ENCODE data around the gene KLHL42. TPM values are rescaled to one million over a fixed set of nuclear protein-coding genes. Genes with fewer than 3 reads are reported as not detected.
A peak's percentile ranks its signal among the peaks of the same experiment; 100 is the strongest.

Gene KLHL42
- total and polyA plus RNA-seq, 9 of the 15 experiments (the other 6 are each of a cell fraction or from before 2014, with no cell fraction given) = 1.5 to 11.8 (median 9.6) TPM

DNA sequence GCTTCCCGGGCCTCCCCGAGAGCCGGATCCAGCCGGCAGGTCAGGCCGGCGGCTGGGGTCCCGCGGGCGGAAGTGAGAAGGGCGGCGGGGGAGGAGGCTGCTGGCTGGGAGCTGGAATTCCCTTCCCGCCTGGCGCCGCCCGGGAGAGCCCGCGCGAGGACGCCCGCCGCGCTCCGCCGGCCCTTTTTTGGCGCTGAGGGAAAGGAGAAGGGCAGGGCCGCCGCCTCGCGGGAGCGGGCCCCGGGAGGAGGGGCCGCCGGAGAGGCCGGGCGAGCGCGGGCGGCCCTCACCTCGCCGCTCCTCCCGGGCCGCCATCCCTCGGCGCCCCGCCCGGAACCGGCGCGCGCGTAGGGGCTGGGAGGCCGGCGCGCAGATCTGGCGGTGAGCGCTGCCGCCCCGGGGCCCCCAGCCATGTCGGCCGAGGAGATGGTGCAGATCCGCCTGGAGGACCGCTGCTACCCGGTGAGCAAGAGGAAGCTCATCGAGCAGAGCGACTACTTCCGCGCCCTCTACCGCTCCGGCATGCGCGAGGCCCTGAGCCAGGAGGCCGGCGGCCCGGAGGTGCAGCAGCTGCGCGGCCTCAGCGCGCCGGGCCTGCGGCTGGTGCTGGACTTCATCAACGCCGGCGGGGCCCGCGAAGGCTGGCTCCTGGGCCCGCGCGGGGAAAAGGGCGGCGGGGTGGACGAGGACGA, at the start of gene KLHL42, which contains the start of gene MANSC4 (continued):
- TF ChIP-seq RBM25 (IDR thresholded peaks at IDR 0.05; ENCODE audit: low read depth, low read length, severe bottlenecking) = no peak
- TF ChIP-seq MBD2 (IDR thresholded peaks at IDR 0.05; ENCODE audit: borderline replicate concordance, low read depth) = no peak
- TF ChIP-seq SLC30A9 (CRISPR knock-in tag; IDR thresholded peaks at IDR 0.05) = no peak
- no peak for TF ChIP-seq XRCC3 (IDR thresholded peaks at IDR 0.05)
- TF ChIP-seq, protein P1, sequence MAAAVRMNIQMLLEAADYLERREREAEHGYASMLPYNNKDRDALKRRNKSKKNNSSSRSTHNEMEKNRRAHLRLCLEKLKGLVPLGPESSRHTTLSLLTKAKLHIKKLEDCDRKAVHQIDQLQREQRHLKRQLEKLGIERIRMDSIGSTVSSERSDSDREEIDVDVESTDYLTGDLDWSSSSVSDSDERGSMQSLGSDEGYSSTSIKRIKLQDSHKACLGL (CRISPR knock-in tag; IDR thresholded peaks at IDR 0.05; ENCODE audit: borderline replicate concordance, poor library complexity, severe bottlenecking) = no peak
- 0 out of 2 replicates have a peak, but pooled peaks have one; percentile 17 for TF ChIP-seq TGIF2 (CRISPR knock-in tag; IDR thresholded peaks at IDR 0.05)
- 0 out of 2 replicates have a peak, but pooled peaks have one; percentile 10 for TF ChIP-seq TCF3 (CRISPR knock-in tag; IDR thresholded peaks at IDR 0.05)
- peak; percentile 77 for TF ChIP-seq GABPB1 (CRISPR knock-in tag; IDR thresholded peaks at IDR 0.05)
- TF ChIP-seq, protein P2, sequence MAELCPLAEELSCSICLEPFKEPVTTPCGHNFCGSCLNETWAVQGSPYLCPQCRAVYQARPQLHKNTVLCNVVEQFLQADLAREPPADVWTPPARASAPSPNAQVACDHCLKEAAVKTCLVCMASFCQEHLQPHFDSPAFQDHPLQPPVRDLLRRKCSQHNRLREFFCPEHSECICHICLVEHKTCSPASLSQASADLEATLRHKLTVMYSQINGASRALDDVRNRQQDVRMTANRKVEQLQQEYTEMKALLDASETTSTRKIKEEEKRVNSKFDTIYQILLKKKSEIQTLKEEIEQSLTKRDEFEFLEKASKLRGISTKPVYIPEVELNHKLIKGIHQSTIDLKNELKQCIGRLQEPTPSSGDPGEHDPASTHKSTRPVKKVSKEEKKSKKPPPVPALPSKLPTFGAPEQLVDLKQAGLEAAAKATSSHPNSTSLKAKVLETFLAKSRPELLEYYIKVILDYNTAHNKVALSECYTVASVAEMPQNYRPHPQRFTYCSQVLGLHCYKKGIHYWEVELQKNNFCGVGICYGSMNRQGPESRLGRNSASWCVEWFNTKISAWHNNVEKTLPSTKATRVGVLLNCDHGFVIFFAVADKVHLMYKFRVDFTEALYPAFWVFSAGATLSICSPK (IDR thresholded peaks at IDR 0.05; ENCODE audit: borderline replicate concordance) = no peak
- no peak for TF ChIP-seq ZNF644 (tag; IDR thresholded peaks at IDR 0.05; ENCODE audit: low read depth)
- TF ChIP-seq CXXC5 (CRISPR knock-in tag; IDR thresholded peaks at IDR 0.05) = peak; percentile 75
- peak; percentile 65; the same call in 1 of the 2 replicates for TF ChIP-seq RB1 (IDR thresholded peaks at IDR 0.05; ENCODE audit: low read depth)
- TF ChIP-seq, protein P3, sequence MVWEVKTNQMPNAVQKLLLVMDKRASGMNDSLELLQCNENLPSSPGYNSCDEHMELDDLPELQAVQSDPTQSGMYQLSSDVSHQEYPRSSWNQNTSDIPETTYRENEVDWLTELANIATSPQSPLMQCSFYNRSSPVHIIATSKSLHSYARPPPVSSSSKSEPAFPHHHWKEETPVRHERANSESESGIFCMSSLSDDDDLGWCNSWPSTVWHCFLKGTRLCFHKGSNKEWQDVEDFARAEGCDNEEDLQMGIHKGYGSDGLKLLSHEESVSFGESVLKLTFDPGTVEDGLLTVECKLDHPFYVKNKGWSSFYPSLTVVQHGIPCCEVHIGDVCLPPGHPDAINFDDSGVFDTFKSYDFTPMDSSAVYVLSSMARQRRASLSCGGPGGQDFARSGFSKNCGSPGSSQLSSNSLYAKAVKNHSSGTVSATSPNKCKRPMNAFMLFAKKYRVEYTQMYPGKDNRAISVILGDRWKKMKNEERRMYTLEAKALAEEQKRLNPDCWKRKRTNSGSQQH (CRISPR knock-in tag; IDR thresholded peaks at IDR 0.05) = no peak
- TF ChIP-seq SIN3A (IDR thresholded peaks at IDR 0.05; ENCODE audit: borderline replicate concordance in 2 of 2, control insufficient read depth in 1 of 2, low read depth in 2 of 2, low read length in 2 of 2) = peak in 1 of 2 experiments; percentile 9; a peak in 1 of 4 replicates
- TF ChIP-seq BHLHE40 (IDR thresholded peaks at IDR 0.05; ENCODE audit: low read length) = no peak
- no peak for TF ChIP-seq EZH2 (IDR thresholded peaks at IDR 0.05; ENCODE audit: borderline replicate concordance, low read depth, low read length)
- TF ChIP-seq KDM5B (IDR thresholded peaks at IDR 0.05; ENCODE audit: insufficient replicate concordance, low read depth, low read length) = peak; percentile 73
- TF ChIP-seq MEF2A (IDR thresholded peaks at IDR 0.05; ENCODE audit: control insufficient read depth, low read depth, low read length) = no peak
- 0 out of 2 replicates have a peak, but pooled peaks have one; percentile 24 for TF ChIP-seq CREB1 (IDR thresholded peaks at IDR 0.05)
- TF ChIP-seq CREB1 (CRISPR knock-in tag; IDR thresholded peaks at IDR 0.05) = no peak; the same call in 1 of the 2 replicates
- TF ChIP-seq YY1 (IDR thresholded peaks at IDR 0.05; ENCODE audit: borderline replicate concordance in 1 of 3, control insufficient read depth in 1 of 3, extremely low read depth in 1 of 3, insufficient read depth in 3 of 3, insufficient read length in 1 of 3, insufficient replicate concordance in 2 of 3, low read depth in 1 of 3, low read length in 2 of 3) = peak in 1 of 3 experiments; percentile 59
- TF ChIP-seq DIDO1 (tag; IDR thresholded peaks at IDR 0.05; ENCODE audit: low read depth) = no peak
- TF ChIP-seq TARDBP (IDR thresholded peaks at IDR 0.05) = no peak
- no peak for TF ChIP-seq TEAD4 (IDR thresholded peaks at IDR 0.05; ENCODE audit: low read length)
- TF ChIP-seq TEAD4 (CRISPR knock-in tag; IDR thresholded peaks at IDR 0.05; ENCODE audit: borderline replicate concordance) = no peak

Data from K562 (cell line).